HTERT RPE-1 (cell line): ENCODE measurements around the gene SAP30.

ENCODE experiments used
- in situ Hi-C: fragments of 300-500 bp; cut with MboI; formaldehyde crosslinking; loops from 4 replicates; pipeline ENCODE4 v1.14.3; 2020; ENCODE audit warnings: low sequenced_read_pairs

The SAP30 gene

DNA sequence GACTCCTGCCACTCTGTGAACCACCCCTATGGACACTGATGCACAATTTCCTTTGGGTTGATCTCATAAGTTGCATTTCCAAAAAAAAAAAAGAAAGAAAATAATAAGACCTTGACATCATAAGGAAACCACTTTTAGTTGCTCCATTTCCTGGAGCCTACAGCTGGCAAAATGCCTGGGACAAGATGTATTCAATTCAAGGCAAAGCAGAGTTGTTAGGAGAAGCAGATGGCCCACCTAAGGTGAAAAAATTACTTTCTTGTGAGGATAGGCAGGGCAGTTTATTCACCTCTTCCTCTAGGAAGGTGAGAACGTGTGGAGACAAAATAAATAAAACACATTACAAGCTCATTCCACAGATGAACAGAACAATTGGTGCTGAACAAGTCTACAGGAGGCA is 42.3 kb downstream of the SAP30 start:
- in situ Hi-C loops = no loop called here

GRCh38 chr4:173414456-173414855 is 43.7 kb downstream of the SAP30 start:
- in situ Hi-C loops = no loop called here

DNA sequence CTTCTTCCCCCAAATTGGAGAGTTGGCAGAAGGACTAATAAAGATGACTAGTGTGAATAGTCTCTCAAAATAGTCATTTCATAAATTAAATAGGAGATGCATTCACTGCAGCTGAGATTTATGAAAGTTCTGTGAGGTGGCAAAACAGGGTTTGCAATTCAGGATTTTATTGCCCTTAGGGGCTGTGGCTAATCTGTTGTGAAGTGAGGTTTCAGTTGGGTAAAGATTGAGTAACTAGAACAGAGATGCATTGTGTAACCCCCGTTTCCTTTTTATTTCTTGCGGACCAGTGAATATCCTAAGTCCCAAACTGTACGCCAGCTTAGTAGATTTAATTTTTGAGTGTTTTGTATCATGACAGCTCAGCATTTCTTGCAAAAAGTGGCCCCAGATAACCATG is 44.3 kb downstream of the SAP30 start:
- in situ Hi-C loops = no loop called here

DNA sequence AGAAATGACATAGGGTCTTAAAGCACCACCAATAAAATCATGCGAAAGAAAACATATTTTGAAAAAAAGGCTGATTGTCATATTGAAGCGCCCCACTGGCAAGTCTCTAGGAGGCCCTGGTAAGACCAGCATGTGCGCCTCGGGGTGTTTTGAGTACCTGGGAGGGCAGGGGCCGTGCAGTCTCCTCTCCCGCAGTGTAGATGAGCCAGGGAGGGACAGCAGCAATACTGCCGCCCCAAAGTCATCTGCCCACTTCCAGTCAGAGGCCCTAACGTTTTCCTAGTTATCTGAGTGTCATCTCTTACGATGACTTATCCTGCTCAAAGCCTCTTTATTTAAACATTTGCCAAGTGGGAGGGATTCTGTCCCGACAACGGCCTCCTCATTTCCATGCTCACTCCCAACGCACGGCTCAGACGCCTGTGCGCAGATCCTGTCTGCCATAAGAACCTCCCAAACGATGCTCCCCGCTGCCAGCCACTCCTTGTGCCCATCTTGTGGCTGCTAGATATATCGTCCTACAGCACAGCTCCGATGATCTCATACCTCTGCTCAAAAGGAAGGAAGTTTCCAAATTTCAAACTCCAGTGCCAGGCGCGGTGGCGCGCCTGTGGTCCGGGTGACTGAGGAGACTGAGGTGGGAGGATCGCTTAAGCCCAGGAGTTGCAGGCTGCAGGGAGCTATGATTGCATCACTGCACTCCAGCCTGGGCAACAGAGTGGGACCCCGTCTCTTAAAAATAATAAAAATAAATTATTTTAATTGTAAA is 45.3 kb downstream of the SAP30 start:
- in situ Hi-C loops = no loop called here

GRCh38 chr4:173417833-173418232 is 47.1 kb downstream of the SAP30 start:
- in situ Hi-C loops = no loop called here

GRCh38 chr4:173418639-173419038 is 47.9 kb downstream of the SAP30 start:
- in situ Hi-C loops = no loop called here

DNA sequence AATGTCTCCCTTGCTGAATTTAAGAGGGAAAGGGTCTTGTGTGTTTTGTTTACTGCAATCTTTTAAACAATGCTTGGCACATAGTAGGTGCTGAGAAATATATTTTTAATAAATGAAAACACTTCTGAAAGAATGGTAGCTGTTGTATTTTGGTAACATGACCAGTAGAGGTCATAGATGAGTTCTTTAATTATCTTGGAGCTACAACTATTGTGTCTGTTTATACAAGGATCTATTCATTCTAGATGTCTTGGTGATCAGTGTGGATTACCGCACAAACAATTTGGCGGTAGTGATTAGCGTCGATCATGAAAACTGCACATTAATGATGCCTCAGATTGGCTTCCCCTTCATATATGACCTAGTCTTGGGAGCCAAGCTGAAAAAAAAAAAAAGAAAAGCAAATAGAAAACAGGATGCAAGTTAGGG is 49.6 kb downstream of the SAP30 start:
- in situ Hi-C loops = no loop called here

DNA sequence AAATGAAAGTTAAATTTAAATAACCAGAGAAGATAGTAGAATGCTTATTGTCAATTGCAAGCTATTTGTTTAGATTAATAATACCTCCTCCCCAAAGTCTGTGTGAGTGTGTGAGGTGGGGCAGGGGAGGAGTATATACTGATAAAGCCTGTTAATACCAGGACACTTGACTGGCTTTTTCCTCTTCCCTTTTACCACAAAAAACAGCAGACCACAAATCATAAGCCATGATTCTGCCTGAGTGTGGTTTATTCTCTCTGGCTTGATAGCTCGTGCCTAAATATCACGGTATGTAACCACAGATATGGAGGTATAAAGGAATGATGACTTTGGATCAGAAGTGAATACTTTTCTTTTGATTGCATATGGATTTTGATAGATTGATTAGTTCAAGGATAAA is 50.0 kb downstream of the SAP30 start:
- in situ Hi-C loops = no loop called here

DNA sequence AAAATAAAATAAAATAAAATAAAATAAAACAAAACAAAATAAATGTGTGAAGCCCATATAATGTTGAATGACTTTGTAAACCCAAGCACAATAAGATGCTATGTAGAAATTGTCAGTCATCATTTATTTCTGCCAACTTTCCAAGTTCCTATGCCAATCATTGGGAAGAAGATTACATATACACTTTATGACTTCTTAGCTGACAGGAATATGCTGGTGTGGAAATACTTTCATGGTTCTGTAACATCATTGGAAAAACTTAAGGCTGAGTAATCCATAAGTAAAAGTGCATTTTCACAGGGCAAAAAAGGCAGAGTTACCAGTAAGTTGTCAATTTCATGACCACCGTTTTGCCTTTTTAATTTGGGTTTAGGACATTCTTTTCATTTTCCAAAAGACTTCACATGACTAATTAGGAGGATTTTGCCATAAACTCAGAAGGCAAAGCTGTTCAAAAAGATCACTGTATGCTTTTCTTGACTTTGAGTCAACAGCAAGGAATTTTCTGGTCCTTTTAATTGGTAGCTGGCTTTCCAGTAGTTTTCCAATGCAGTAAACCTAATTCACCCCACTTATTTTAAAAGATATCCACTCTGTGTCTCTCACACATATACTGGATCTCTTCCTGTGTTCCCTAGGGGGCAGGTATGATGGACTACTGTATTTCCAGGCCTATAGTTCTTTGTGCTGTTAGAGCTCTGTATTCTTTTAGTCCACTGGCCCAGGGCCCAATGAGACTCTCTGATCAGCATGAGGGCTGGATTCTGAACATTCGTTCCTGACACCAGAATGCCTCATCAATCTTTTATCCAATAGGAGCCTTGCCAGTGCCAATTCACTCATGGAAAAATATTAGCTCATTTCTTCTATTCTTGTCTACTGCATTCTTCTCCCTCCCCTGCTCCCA is 54.4 kb downstream of the SAP30 start:
- in situ Hi-C loops = no loop called here

- in situ Hi-C loops = no loop called here
Observed at GRCh38 chr4:173426064-173426463, 55.3 kb downstream of the SAP30 start.
